Immature natural killer cell (primary cell): ENCODE data around the gene WNT9A. TPM values are rescaled to one million over a fixed set of nuclear protein-coding genes. Genes with fewer than 3 reads are reported as not detected.
"Not testable (repeated sequence)": the region's sequence is repeated elsewhere in the genome, so short reads cannot be mapped to it uniquely, and the experiment has no call there.

ENCODE experiments used
- DNase-seq, 3 donors: peaks; one replicate each; pipeline ENCODE4 v3.0.0; 2022; ENCODE audit warnings: mixed read lengths in 1 of 3
- H3K27ac Mint-ChIP-seq, 6 donors: one replicate each; pipeline ENCODE4 v1.8.0; 2020; ENCODE audit warnings: mixed read lengths in 6 of 6, mild to moderate bottlenecking in 5 of 6, inconsistent platforms in 4 of 6, moderate library complexity in 3 of 6
- H3K27me3 Mint-ChIP-seq, 3 donors: one replicate each; pipeline ENCODE4 v1.8.0; 2020 to 2021; ENCODE audit warnings: low read depth in 3 of 3, mild to moderate bottlenecking in 3 of 3, mixed read lengths in 3 of 3, moderate library complexity in 3 of 3, inconsistent platforms in 1 of 3
- H3K36me3 Mint-ChIP-seq, 3 donors: one replicate each; pipeline ENCODE4 v1.8.0; 2020; ENCODE audit warnings: mixed read lengths in 3 of 3, inconsistent platforms in 2 of 3, mild to moderate bottlenecking in 2 of 3
- H3K4me1 Mint-ChIP-seq, 2 donors: one replicate each; pipeline ENCODE4 v1.8.0; 2020; ENCODE audit warnings: inconsistent platforms in 2 of 2, mild to moderate bottlenecking in 2 of 2, mixed read lengths in 2 of 2, moderate library complexity in 1 of 2
- H3K4me3 Mint-ChIP-seq, 5 donors: one replicate each; pipeline ENCODE4 v1.8.0; 2020; ENCODE audit warnings: mild to moderate bottlenecking in 5 of 5, mixed read lengths in 5 of 5, inconsistent platforms in 3 of 5, moderate library complexity in 3 of 5
- H3K9me3 Mint-ChIP-seq, 6 donors: one replicate each; pipeline ENCODE4 v1.8.0; 2020; ENCODE audit warnings: mild to moderate bottlenecking in 6 of 6, mixed read lengths in 6 of 6, inconsistent platforms in 4 of 6, moderate library complexity in 3 of 6
- polyA plus RNA-seq, 3 donors: library from polyadenylated mRNA; unstranded; fragments of 300-500 nt; fragmentation: Illumina TruSeq; gene quantifications; one replicate each; pipeline ENCODE4 v1.2.3, GENCODE V29; 2021

WNT9A gene
- polyA plus RNA-seq, 3 donors from 2014 or later: not detected

DNA sequence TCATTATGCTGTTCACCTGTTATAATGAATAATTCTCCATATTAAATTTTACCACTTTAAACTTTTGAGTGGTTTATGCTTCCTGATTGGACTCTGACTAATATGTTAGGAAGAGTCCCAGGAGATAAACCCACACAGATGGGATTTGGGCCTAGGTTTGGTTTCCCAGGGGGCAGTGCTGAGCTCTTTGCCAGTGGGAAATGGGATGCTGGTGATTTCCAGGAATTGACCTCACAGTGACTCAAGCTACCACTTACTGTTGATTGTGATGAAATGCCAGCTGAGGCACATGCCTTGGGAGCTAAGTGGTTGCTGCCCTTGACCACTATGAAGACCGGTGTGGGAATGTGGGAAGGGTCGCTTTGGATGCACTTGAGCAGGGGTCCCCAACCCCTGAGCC, 19.0 kb upstream of the WNT9A start:
- H3K36me3 Mint-ChIP-seq, H3K27ac Mint-ChIP-seq, H3K27me3 Mint-ChIP-seq, H3K4me1 Mint-ChIP-seq, DNase-seq, H3K4me3 Mint-ChIP-seq, H3K9me3 Mint-ChIP-seq: not testable (repeated sequence)

DNA sequence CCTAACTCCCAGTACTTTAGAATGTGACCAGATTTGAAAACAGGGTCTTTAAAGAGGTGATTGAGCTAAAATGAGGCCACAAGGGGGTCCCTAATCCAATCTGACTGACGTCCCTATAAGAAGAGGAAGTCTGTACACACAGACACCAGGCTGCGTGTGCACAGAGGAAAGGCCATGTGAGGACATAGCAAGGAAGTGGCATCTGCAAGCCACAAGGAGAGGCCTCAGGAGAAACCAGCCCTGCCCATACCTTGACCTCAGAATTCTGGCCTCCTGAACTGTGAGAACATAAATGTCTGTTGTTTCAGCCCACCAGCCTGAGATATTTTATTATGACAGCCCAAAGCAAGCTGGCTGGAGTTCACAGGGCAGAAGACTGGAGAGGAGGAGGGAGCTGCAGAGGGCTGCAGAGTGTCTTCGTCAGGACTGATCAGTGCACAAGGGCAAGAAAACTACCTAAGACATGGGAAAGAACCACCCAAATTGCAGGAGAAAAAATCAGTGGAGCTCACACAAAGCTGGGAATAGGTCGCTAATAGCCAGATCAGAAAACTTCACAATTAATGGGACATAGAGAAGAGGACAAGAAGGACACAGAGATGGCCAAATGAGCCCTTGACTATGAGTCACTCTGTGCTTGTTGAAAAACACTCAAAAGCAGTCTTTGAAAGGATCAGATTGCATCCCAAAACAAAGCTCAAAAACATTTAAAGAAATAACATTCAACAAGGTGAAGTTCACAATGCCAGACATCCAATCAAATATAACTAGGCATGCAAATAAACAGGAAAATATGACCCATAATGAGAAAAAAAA, 14.1 kb upstream of the WNT9A start:
- H3K4me1 Mint-ChIP-seq: peaks cover 8 to 14% of the 10 kb centered on the region in 2 donors
- H3K36me3 Mint-ChIP-seq: no peaks in the 10 kb centered on the region
- peak overlapping the region in 1 of 5 donors; percentile 19 for H3K4me3 Mint-ChIP-seq
- H3K9me3 Mint-ChIP-seq: peaks cover 0 to 3% (median 0%) of the 10 kb centered on the region in 6 donors
- no peak for DNase-seq
- peaks cover 0 to 6% (median 0%) of the 10 kb centered on the region in 3 donors for H3K27me3 Mint-ChIP-seq
- H3K27ac Mint-ChIP-seq: peak overlapping the region in 1 of 6 donors; percentile 1

DNA sequence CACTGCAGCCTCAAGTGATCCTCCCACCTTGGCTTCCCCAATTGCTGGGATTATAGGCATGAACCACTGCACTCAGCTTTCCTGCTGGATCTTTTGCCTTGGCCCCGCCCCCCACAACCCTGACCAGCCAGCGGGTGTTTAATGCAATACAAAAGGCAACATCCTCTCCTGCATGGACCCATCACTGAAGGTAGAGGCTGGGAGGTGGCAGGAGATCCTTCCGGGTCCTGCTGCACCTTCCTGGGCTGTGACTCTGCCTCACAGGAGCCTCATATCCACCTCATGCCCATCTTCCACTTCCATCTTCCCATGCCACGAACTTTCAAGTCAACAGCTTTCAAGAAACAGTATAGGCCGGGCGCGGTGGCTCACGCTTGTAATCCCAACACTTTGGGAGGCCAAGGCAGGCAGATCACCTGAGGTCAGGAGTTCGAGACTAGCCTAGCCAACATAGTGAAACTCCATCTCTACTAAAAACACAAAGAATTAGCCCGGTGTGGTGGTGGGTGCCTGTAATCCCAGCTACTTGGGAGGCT, 11.7 kb upstream of the WNT9A start:
- Mint-ChIP-seq H3K27me3 (peaks cover 4 to 5% (median 5%) of the 10 kb centered on the region in 3 donors), H3K27ac (no peak overlapping the region), H3K4me1 (peaks cover 8 to 14% of the 10 kb centered on the region in 2 donors), H3K4me3 (no peak overlapping the region), H3K9me3 (peaks cover 0 to 6% (median 0%) of the 10 kb centered on the region in 6 donors), H3K36me3 (no peaks in the 10 kb centered on the region)
- no peak for DNase-seq

DNA sequence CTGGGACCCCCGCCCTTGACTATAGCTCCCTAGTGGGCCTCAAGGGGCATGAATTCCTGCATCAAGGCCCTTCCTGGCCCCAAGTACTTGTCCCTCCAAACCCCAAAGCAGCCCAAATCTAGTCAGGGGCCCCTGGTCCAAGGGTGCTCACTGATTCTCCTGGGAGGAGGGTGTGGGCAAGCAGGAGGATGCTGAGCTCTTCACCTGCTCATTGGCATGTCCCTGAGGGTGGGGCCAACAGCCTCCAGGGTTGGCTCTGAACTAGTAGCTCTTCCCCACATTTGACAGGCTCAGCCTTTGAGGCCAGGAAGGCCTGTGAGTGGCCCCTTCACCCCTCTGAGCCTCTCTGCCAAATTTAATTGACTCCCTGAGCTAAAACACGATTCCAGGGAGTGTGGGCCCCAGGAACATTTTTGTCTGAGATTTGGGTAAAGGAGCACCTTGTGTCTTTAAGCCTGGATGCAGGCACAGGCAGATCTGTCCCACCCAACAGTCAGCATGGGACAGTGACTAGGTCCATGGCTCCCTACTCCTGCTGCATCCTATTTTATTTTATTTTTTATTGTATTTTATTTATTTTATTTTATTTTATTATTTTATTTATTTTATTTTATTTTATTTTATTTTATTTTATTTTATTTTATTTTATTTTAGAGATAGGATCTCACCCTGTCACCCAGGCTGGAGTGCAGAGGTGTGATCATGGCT, 11.0 kb upstream of the WNT9A start:
- Mint-ChIP-seq H3K27me3 (peaks cover 5 to 10% (median 7%) of the 10 kb centered on the region in 3 donors), H3K27ac (no peak overlapping the region), H3K4me3 (no peak overlapping the region), H3K9me3 (peaks cover 0 to 6% (median 0%) of the 10 kb centered on the region in 6 donors), H3K4me1 (peaks cover 8 to 14% of the 10 kb centered on the region in 2 donors), H3K36me3 (no peaks in the 10 kb centered on the region)
- no peak for DNase-seq

DNA sequence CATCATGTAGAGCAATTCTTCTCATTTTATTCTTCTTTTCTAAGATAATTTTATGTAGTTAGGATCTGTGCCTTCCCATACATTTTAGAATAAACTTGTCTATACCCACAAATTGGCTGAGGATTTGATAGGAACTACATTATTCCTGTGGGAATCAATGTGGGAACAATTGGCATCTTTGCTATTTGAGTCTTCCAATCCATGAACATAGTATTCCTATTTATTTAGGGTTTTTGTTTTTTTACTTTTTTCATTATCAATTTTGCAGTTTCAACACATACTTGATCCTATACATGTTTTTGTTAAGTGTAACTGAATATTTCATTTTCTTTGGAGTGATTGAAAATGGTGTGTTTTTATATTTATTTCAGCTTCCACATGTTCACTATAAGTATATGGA, 8.1 kb upstream of the WNT9A start:
- peaks cover 2 to 15% (median 12%) of the 10 kb centered on the region in 3 donors for H3K27me3 Mint-ChIP-seq
- H3K4me3 Mint-ChIP-seq: no peak overlapping the region
- peaks cover 0 to 6% (median 0%) of the 10 kb centered on the region in 6 donors for H3K9me3 Mint-ChIP-seq
- H3K4me1 Mint-ChIP-seq: peaks cover 0 to 2% of the 10 kb centered on the region in 2 donors
- H3K36me3 Mint-ChIP-seq: no peaks in the 10 kb centered on the region
- DNase-seq: no peak
- no peak overlapping the region for H3K27ac Mint-ChIP-seq

DNA sequence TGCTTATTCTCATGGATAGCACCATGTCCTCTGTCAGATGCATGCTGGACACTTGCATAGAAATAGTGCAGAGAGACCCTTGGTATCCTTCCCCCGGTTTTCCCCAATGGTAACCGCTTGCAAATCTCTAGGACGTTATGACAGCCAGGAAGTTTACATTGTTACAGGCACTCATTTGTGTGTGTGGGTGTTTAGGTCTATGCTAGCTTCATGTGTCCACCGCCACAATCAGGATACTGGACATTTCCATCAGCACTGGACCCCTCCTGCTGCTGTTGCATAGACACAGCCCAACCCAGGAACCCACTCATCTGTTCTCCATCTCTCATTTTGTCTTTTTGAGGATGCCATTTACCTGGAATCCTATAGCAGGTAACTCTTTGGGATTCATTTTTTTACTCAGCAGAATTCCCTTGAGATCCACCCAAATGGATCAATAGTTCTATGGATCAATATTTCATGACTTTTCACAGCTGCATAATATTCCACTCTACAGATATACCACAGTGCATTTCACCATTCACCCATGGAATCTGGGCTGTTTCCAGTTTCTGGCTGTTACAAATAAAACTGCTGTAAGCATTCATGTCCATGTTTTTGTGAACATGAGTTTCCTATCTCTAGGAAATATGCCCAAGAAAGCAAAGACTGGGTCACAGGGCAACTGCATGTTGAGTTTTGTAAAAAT, 6.6 kb upstream of the WNT9A start:
- H3K36me3 Mint-ChIP-seq: no peaks in the 10 kb centered on the region
- H3K27ac Mint-ChIP-seq: no peak overlapping the region
- H3K4me3 Mint-ChIP-seq: no peak overlapping the region
- H3K9me3 Mint-ChIP-seq: peaks cover 0 to 6% (median 0%) of the 10 kb centered on the region in 6 donors
- peaks cover 2 to 15% (median 12%) of the 10 kb centered on the region in 3 donors for H3K27me3 Mint-ChIP-seq
- peaks cover 0 to 2% of the 10 kb centered on the region in 2 donors for H3K4me1 Mint-ChIP-seq
- DNase-seq: no peak

DNA sequence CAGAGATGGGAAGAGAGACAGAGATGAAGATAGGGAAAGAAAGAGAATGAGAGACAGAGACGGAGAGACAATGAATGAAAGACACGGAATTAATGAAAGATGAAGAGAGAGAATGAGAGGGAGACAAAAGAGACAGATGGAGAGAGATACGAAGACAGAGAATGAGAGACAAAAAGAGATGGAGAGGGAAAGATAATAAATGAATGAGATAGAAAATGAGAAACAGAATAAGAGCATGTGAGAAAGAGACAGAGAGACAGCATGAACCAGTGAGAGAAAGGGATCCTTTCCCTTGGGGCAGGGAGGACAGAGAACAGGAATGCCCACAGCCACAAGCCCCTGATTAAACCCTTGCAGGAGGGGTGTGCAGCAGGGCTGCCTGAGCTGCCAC, 5.3 kb upstream of the WNT9A start:
- Mint-ChIP-seq H3K4me3 (no peak overlapping the region), H3K27ac (no peak overlapping the region), H3K4me1 (peaks cover 0 to 7% of the 10 kb centered on the region in 2 donors), H3K9me3 (peaks cover 0 to 6% (median 0%) of the 10 kb centered on the region in 6 donors), H3K36me3 (no peaks in the 10 kb centered on the region), H3K27me3 (peaks cover 0 to 17% (median 12%) of the 10 kb centered on the region in 3 donors)
- no peak for DNase-seq

DNA sequence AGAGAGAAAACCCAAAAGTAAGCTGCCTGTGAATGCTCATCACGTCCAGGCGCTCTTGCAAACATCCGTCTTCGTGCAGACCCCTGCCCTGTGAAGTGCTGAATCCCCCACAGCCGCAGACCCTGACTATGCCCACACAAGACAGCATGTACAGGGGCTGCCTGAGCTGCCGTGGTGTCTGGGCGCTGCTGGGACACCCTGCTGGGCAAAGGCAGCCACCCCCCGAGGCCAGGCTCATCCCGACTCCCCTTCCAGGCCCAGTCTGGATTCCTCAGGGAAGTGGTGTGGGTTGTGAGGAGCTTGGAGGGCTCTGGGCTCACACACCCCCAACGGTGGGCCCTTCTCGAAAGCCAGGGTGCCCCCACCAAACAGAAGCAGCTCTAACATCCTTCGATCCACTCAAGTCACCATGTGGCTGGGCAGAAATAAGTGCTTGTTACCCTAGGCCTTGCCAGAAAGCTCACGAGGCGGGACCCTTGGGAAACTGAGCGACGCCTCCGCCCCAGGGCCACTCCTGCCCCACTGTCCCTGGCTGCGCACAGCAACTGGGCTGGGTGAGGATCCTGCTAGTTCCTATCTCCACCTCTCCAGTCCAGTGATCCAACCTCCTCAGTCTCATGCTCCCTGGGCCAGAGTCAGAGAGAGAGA, 4.8 kb upstream of the WNT9A start:
- Mint-ChIP-seq H3K27ac (no peak overlapping the region), H3K4me3 (no peak overlapping the region), H3K9me3 (peaks cover 0 to 5% (median 0%) of the 10 kb centered on the region in 6 donors), H3K4me1 (peaks cover 0 to 7% of the 10 kb centered on the region in 2 donors), H3K27me3 (peaks cover 0 to 17% (median 12%) of the 10 kb centered on the region in 3 donors), H3K36me3 (no peaks in the 10 kb centered on the region)
- no peak for DNase-seq

DNA sequence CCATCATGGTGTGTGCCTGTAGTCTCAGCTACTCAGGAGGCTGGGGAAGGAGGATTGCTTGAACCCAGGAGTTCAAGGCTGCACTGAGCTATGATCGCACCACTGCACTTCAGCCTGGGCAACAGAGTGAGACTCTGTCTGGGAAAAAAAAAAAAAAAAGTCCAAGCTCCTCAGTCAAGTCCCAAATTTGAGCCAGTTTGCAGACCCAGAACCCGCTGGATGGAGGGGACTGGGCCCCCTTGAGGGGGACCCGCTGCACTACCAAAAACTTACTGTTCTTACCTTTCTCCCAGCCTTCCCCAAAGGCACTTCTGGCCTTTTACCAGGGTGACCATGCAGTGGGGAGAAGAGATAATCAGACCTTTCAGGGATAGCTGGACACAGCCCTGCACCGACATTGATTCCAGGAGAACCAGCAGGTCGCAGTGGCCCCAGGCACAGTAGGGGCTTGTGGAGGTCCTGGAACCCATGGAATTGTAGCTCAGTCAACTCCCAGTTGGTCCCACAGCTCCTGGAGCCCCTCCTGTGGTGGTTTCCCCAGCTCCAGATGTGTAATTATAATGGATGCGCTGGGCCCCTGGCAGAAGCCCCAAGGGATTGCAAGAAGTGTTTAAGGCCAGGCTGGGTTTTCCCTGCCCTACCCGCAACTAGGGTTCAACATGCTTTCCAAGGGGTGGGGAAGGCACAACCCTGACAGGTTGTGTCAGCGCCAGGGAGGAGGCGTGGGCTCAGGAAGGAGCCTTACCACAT, 4.1 kb upstream of the WNT9A start:
- DNase-seq: no peak
- peaks cover 4 to 20% (median 12%) of the 10 kb centered on the region in 3 donors for H3K27me3 Mint-ChIP-seq
- no peak overlapping the region for H3K27ac Mint-ChIP-seq

DNA sequence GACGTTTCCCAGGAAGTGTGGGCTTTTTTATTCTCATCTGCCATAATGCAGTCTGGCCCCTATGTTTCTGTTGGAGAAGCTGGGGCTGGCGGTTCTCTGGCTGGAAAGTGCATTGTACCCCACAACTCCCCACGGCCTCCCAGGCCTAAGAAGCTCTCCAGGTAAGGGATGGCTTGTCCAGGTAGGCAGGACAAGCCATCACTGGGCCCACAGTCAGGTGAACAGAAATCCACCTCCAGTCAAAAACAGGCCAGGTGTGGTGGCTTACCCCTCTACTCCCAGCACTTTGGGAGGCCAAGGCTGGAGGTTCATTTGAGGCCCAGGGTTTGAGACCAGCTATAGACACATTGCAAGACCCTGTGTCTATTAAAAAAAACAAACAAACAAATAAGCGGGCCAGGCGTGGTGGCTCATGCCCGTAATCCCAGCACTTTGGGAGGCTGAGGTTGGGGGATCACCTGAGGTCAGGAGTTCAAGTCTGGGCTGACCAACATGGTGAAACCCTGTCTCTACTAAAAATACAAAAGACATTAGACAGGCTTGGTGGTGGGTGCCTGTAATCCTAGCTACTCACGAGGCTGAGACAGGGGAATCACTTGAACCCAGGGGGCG, 3.1 kb upstream of the WNT9A start:
- Mint-ChIP-seq H3K9me3 (peaks cover 0 to 5% (median 0%) of the 10 kb centered on the region in 6 donors), H3K27me3 (peaks cover 7 to 24% (median 9%) of the 10 kb centered on the region in 3 donors), H3K4me1 (peaks cover 6 to 13% of the 10 kb centered on the region in 2 donors), H3K4me3 (no peak overlapping the region), H3K36me3 (no peaks in the 10 kb centered on the region), H3K27ac (no peak overlapping the region)
- no peak for DNase-seq

More for the DNA sequence above, 4.1 kb upstream of the WNT9A start:
- H3K4me1 Mint-ChIP-seq: peaks cover 0 to 11% of the 10 kb centered on the region in 2 donors
- no peak overlapping the region for H3K4me3 Mint-ChIP-seq
- H3K9me3 Mint-ChIP-seq: peaks cover 0 to 5% (median 0%) of the 10 kb centered on the region in 6 donors
- H3K36me3 Mint-ChIP-seq: no peaks in the 10 kb centered on the region

DNA sequence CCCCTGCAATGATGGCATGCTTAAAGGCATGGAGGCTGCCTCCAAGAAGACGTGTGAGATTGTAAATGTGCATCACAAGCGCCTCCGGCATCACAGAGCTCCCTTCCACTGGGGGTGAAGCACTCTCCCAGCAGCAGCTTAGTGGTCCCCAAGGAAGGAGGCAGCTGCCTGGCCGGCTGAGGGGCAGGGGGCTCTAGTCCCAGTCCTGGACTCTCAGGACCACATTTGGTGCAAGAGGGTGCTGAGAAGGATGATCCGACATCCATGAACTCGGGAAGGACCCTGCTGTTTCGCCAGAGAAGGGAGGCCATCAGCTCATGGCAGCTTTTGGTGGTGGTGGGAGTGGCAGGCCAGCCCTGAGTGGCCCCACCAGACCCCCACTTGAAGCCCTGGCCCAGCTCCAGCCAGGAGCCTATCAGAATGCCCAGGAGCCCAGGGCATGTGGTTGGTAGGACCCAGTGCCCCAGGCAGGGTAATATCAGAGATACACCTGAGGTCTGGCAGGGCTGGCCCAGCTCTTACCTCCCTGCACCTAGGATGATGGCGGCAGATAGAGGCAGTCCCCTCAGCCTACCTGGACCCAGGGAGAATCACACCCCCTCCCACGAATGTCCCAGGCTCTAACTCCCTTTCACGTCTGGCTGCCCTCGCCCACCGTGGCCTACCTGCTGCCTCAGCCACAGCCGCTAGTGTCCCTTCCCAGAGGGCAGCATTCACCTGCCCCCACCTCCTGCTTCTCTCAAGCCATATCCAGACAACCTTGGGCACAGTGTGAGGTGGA, 2.4 kb upstream of the WNT9A start:
- H3K27ac Mint-ChIP-seq: no peak overlapping the region
- peaks cover 7 to 13% of the 10 kb centered on the region in 2 donors for H3K4me1 Mint-ChIP-seq
- peaks cover 8 to 24% (median 11%) of the 10 kb centered on the region in 3 donors for H3K27me3 Mint-ChIP-seq
- no peak for DNase-seq
- no peak overlapping the region for H3K4me3 Mint-ChIP-seq
- H3K36me3 Mint-ChIP-seq: no peaks in the 10 kb centered on the region
- H3K9me3 Mint-ChIP-seq: peaks cover 0 to 5% (median 0%) of the 10 kb centered on the region in 6 donors
